Measurements from ENCODE around the gene GPSM3.
"Not testable (repeated sequence)": the region's sequence is repeated elsewhere in the genome, so short reads cannot be mapped to it uniquely, and the experiment has no call there.

The GPSM3 gene

GRCh38 chr6:32202186-32202585 is 9.7 kb upstream of the GPSM3 start:
- DNase-seq: no peak

GRCh38 chr6:32200711-32201475 is 8.4 kb upstream of the GPSM3 start:
- DNase-seq: no peak

- DNase-seq: no peak
Observed at GRCh38 chr6:32198866-32199265, 6.4 kb upstream of the GPSM3 start.

- DNase-seq: no peak
Observed at GRCh38 chr6:32198345-32198696, 5.9 kb upstream of the GPSM3 start.

GRCh38 chr6:32196682-32197616 is 4.5 kb upstream of the GPSM3 start:
- no peak for DNase-seq

- peak; percentile 83 for DNase-seq
Observed at GRCh38 chr6:32195902-32196681, 3.6 kb upstream of the GPSM3 start.

GRCh38 chr6:32195652-32195901 is 3.1 kb upstream of the GPSM3 start:
- peak; percentile 99 for DNase-seq

- DNase-seq: no peak
Observed at GRCh38 chr6:32194825-32195651, 2.6 kb upstream of the GPSM3 start.

GRCh38 chr6:32194388-32194787 is 1.9 kb upstream of the GPSM3 start:
- DNase-seq: no peak

GRCh38 chr6:32193096-32193495 is 653 bp upstream of the GPSM3 start:
- not testable (repeated sequence) for DNase-seq

- no peak for DNase-seq
Observed at GRCh38 chr6:32191696-32192607, 491 bp downstream of the GPSM3 start.

- no peak for DNase-seq
Observed at GRCh38 chr6:32190911-32191677, 1.3 kb downstream of the GPSM3 start.

GRCh38 chr6:32190054-32190851 is 2.2 kb downstream of the GPSM3 start, which contains the start of gene PBX2:
PBX2 (minus strand) TSS chr6:32190202; CDS start chr6:32189915, 287 bp downstream.
- DNase-seq: peak; percentile 88

GRCh38 chr6:32189742-32190053 is 2.7 kb downstream of the GPSM3 start:
- DNase-seq: no peak

GRCh38 chr6:32189069-32189741 is 3.2 kb downstream of the GPSM3 start:
- DNase-seq: no peak

- no peak for DNase-seq
Observed at GRCh38 chr6:32188381-32189068, 3.9 kb downstream of the GPSM3 start.

GRCh38 chr6:32187725-32188380 is 4.6 kb downstream of the GPSM3 start:
- not testable (repeated sequence) for DNase-seq

All from NCI-H1105 treated with DMSO at 0.1 percent for 48 hours (cell line).